GM18499 (cell line): ENCODE measurements around the gene MIF.
"Not testable (repeated sequence)": the region's sequence is repeated elsewhere in the genome, so short reads cannot be mapped to it uniquely, and the experiment has no call there.

Experiments used
- ATAC-seq: cut with Tn5 transposase; IDR thresholded peaks from one replicate; pipeline ENCODE4 v1.9.1; 2021; ENCODE audit warnings: moderate number of reproducible peaks; ENCODE audit not compliant: insufficient read depth, unreplicated experiment

The MIF gene

GRCh38 chr22:23925020-23925606 is 30.9 kb downstream of the MIF start:
- ATAC-seq = no peak

GRCh38 chr22:23926561-23926960 is 32.4 kb downstream of the MIF start:
- ATAC-seq = no peak

- no peak for ATAC-seq
Measured at GRCh38 chr22:23938328-23939016, 44.3 kb downstream of the MIF start.

GRCh38 chr22:23939017-23939357 is 44.8 kb downstream of the MIF start:
- ATAC-seq = no peak

GRCh38 chr22:23940166-23940565 is 46.0 kb downstream of the MIF start:
- not testable (repeated sequence) for ATAC-seq
